Posterior vena cava (tissue), 2 donors: ENCODE data around the gene APOC1. TPM values are rescaled to one million over a fixed set of nuclear protein-coding genes. Genes with fewer than 3 reads are reported as not detected.
"Not testable (repeated sequence)": the region's sequence is repeated elsewhere in the genome, so short reads cannot be mapped to it uniquely, and the experiment has no call there.

Experiments used
- DNase-seq: peaks from one replicate; pipeline ENCODE4 v3.0.0-alpha.2; 2020; ENCODE audit warnings: low spot score
- intact Hi-C, 2 donors: fragments of 100-400 bp; cut with DNase I; formaldehyde crosslinking; loops; one replicate each; pipeline versions ENCODE4 v1.14.1 to v1.14.2; 2022 to 2023
- long read RNA-seq, 2 donors: library from polyadenylated mRNA; unstranded; transcript quantifications; one replicate each; pipeline ENCODE4 v2.0.0, GENCODE V29; 2020 to 2021
- total RNA-seq, 2 donors: library from RNA; stranded (reverse); fragmentation: NEBNext Ultra II Directional; extraction: Animal tissue kit (Norgen Biotek cat#: 25700); gene quantifications; one replicate each; pipeline ENCODE4 v1.2.1, GENCODE V29; 2021
- donor health status: DM: yes; HTN: yes; CAD: no.
- donor health status: DM: yes; HTN: yes; CAD: no.

APOC1 gene
- 1 to 10 TPM; 3.0 to 4.3 TPM for total RNA-seq
- long read RNA-seq, donor 1, result 0 reads
- long read RNA-seq, donor 2, result 0 reads

- peak; percentile 92 for DNase-seq
- intact Hi-C loops, result not testable (repeated sequence)
Observed at GRCh38 chr19:44914433-44915206, at the start of gene APOC1. Gene APOC1, plus strand, starts transcription at chr19:44914608. Its CDS starts 284 bp downstream, at chr19:44914892.

- DNase-seq, result no peak
- intact Hi-C loops, result no loop called here
Observed at GRCh38 chr19:44865196-44865767, 49.1 kb upstream of the APOC1 start.

DNA sequence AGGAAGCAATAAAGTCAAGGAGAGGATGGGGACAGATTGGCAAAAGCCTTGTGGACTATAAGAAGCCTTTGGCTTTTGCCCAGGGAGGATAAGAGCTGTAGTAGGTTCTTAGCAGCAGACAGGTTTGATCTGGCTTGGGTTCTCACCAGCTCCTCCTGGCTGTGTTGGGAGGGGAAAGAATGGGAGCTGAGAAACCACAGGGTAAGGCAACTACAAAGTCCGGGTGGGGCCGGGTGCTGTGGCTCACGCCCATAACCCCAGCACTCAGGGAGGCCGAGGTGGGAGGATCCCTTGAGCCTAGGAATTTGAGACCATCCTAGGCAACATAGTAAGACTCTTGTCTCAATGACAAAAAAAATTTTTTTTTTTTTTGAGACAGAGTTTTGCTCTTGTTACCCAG is 47.7 kb upstream of the APOC1 start:
- intact Hi-C loops, result no loop called here
- no peak for DNase-seq

DNA sequence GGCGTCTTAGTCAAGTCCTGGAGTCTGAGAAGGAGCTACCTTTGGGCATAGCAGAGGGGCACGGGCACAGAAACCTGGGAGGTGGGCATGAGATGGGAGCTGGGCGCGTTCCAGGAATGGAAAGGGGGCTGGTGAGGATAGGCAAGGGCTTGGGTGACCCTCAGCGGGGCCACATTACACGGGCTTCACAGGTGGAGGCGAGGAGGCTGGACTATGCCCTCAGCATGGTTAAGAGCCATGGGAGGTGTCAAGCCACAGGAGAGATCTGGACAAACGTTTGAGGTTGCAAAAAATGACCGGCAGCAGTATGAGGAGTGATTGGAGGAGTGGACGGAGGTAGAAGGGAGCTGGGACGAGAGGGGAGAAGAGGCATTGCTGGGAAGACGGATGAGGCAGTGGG is 46.8 kb upstream of the APOC1 start:
- intact Hi-C loops, result no loop called here
- DNase-seq, result no peak

GRCh38 chr19:44869733-44870470 is 44.5 kb upstream of the APOC1 start:
- DNase-seq, result peak; percentile 89
- intact Hi-C loops, result no loop called here

GRCh38 chr19:44871809-44872208 is 42.6 kb upstream of the APOC1 start:
- intact Hi-C loops, result no loop called here
- DNase-seq, result no peak

DNA sequence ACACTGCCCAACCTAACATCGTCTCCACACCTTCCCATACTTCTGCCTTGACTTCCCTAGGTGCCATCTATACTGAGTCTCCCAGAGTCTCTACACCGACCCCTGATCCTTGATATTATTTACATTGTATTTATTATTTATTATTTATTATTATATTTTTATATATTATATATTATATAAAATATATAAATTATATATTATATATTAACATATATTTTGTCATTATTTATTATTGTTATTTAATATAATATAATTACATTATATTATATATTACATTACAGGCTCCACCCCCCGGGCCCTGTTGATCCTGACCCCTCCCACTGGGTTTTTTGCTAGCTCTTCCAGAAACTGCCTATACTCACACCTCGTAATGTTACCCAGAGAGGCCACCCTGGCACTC is 41.7 kb upstream of the APOC1 start:
- intact Hi-C loops, result no loop called here
- no peak for DNase-seq

GRCh38 chr19:44874317-44874716 is 40.1 kb upstream of the APOC1 start:
- intact Hi-C loops, result no loop called here
- no peak for DNase-seq

DNA sequence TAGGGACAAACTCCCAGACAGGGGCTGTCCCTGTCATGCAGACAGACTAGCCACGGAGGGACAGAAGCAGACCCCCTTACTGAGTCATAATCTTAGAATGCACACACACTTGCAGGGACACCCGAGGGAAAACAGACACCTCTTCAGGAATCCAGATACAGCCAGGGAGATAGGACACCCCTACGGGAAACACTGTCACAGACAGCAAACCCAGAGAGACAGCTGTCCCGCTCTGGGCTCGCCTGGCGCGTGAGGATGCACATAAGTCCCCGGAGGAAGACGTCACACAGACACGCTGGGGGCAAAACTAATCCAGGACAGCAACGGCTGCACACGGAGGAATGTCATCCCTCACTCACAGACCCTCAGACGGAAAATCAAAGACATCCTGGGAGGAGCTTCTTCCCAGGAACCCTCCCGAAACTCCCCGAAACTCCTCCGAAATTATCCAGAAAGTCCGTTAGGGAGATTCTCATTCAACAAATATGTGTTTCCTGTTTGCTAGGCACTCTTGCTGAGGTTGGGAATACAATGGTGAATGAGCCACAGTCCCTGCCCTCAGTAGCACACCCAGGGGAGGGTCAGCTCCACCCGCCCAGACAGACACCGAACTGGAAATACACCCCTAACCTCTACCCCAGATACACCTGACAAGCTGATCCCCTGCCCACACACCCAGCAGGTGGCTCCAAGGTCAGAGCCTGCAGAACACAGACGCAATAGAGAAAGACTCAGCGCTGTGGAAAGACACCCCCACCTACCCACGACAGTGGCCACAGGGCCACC is 38.5 kb upstream of the APOC1 start:
- intact Hi-C loops, result no loop called here
- no peak for DNase-seq

- intact Hi-C loops, result no loop called here
- DNase-seq, result no peak
Observed at GRCh38 chr19:44876930-44877535, 37.4 kb upstream of the APOC1 start.

- no peak for DNase-seq
- intact Hi-C loops, result no loop called here
Observed at GRCh38 chr19:44878120-44878865, 36.1 kb upstream of the APOC1 start.

GRCh38 chr19:44879309-44880065 is 34.9 kb upstream of the APOC1 start:
- intact Hi-C loops, result no loop called here
- DNase-seq, result no peak

DNA sequence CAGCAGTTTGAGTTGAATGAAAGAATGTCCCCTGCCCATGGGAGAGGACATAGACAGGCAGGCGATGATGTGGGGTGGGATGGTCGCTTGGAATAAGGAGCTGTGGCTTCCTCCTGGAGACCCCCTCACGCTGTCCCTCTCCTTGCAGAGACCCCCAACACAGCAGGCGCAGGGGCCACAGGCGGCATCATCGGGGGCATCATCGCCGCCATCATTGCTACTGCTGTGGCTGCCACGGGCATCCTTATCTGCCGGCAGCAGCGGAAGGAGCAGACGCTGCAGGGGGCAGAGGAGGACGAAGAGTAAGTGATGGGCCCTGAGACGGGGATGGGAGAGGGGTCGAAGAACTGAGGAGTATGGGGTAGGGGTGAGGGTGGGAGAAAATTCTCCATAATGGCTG is 32.3 kb upstream of the APOC1 start:
- DNase-seq, result no peak
- intact Hi-C loops, result no loop called here

GRCh38 chr19:44882619-44883397 is 31.6 kb upstream of the APOC1 start:
- intact Hi-C loops, DNase-seq: not testable (repeated sequence)

DNA sequence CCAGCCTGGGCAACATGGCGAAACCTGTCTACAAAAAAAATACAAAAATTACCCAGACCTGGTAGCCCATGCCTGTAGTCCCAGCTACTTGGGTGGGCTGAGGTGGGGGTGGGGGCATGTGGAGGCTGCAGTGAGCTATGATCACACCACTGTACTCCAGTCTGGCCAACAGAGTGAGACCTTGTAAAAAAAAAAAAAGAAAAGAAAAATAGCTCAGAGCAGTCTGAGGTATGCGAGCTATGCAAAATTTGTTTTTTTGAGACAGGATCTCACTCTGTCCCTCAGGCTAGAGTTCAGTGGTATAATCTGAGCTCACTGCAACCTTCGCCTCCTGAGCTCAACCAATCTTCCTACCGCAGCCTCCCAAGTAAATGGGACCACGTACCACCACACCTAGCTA is 30.5 kb upstream of the APOC1 start:
- no peak for DNase-seq
- intact Hi-C loops, result no loop called here

DNA sequence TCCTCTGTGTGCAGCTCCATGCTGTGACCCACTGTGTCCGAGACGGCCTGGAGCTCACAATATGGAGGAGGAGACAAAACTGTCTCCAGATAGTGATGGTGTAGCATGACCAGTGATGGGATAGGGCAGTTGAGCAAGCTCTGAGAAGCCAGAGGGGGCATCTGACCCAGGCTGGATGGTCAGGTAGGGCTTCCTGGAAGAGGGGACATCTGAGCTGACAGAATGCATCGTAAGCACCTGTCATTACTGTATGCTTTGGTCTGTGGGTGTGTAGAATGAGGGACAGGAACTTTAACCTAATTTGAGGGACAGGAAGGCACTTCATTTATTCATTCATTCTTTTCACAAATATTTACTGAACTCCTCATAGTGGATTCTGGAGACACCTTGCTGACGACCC is 29.8 kb upstream of the APOC1 start:
- intact Hi-C loops, result no loop called here
- DNase-seq, result no peak

DNA sequence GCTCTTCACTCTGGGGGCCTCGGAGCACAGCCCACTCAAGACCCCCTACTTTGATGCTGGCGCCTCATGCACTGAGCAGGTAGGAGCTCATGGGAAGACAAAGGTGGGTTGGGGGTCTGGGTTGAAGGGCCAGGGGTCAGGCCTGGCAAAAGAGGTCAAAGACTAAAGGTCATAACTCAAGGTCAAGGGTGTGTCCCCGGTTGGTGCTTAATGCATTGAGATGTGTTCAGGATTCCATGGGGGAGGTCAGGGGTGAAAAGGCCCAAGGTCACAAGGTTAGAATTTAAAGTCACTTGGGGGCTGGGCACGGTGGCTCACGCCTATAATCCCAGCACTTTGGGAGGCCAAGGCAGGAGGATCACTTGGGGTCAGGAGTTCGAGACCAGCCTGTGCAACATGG is 28.3 kb upstream of the APOC1 start:
- intact Hi-C loops, result no loop called here
- DNase-seq, result no peak
